HG02870 (cell line): ENCODE results near the gene IDH1.
"Not testable (repeated sequence)": the region's sequence is repeated elsewhere in the genome, so short reads cannot be mapped to it uniquely, and the experiment has no call there.

Source experiments
- ATAC-seq: cut with Tn5 transposase; IDR thresholded peaks from one replicate; pipeline ENCODE4 v1.9.1; 2021; ENCODE audit warnings: mild to moderate bottlenecking, moderate library complexity; ENCODE audit not compliant: unreplicated experiment

IDH1 gene

GRCh38 chr2:208254871-208255556 lies at the start of gene IDH1:
Gene IDH1, minus strand, starts transcription at chr2:208255071. Its CDS starts 3,520 bp downstream, at chr2:208251551.
- peak; percentile 69 for ATAC-seq

GRCh38 chr2:208304157-208304556 lies 49.3 kb upstream of the IDH1 start:
- ATAC-seq: no peak

GRCh38 chr2:208300847-208301618 lies 46.2 kb upstream of the IDH1 start:
- no peak for ATAC-seq

GRCh38 chr2:208297961-208298360 lies 43.1 kb upstream of the IDH1 start:
- no peak for ATAC-seq

DNA sequence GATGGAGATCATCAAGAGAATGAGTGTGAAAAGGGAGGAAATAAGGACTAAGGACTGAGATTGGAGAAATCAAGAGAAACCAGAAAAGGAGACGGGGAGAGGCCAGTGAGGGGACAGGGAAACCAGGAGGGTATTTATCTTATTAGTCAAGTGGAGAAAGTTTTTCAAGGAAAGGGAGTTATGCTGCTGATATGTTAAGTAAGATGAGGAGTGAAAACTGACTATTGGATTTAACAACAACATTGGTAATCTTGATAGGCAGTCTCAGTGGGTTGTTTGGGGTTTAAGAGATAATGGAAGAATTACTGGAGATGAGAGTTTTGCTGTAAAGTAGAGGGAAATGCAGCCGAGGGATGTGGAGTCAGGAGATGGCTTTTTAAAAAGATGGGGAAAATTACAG lies 41.7 kb upstream of the IDH1 start:
- ATAC-seq: no peak

DNA sequence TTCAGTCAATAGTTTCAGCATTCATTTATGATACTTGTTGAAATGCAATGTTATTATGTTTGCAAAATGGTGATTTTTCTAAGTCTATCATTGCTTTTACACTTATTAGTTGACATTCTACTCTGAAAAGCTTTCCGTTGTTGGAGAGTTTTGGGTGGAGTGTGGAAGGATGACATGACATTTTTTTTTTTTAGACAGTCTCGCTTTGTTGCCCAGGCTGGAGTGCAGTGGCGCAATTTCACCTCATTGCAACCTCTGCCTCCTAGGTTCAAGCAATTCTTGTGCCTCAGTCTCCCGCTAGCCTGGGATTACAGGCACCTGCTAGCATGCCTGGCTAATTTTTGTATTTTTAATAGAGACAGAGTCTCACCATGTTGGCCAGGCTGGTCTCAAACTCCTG lies 41.0 kb upstream of the IDH1 start:
- ATAC-seq: no peak

- ATAC-seq: peak; percentile 70
Measured at GRCh38 chr2:208294482-208295024, 39.7 kb upstream of the IDH1 start.

DNA sequence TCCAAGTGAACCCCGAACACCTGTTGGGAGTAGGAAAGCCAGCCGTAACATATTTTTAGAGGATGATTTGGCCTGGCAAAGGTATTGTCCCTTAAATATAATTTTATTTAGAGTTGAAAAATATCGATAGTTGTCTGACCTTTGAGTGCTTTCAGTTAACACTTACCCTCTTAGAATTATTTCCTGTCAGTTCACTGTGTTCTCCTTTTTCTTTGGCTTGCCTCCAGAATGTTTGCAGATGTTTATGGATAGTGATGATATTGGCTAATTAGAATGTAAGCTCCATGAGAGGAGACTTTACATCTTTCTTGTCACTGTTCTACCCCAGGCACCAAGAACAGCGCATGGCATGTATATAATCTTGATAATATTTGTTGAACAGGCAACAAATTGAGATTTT lies 31.0 kb upstream of the IDH1 start:
- no peak for ATAC-seq

GRCh38 chr2:208280933-208281332 lies 26.1 kb upstream of the IDH1 start:
- ATAC-seq: peak; percentile 78

- ATAC-seq: peak; percentile 32
Measured at GRCh38 chr2:208280234-208280633, 25.4 kb upstream of the IDH1 start.

DNA sequence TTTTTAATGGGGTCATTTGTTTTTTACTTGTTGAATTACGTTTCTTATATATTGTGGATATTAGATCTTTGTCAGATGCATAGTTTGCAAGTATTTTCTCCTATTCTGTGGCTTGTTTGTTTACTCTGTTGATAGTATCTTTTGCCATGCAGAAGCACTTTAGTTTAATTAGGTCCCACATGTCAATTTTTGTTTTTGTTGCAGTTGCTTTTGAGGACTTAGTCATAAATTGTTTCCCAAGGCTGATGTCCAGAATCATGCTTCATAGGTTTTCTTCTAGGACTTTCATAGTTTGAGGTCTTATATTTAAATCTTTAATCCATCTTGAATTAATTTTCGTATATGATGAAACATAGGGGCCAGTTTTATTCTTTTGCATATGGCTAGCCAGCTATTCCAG lies 24.4 kb upstream of the IDH1 start:
- no peak for ATAC-seq

GRCh38 chr2:208278549-208278948 lies 23.7 kb upstream of the IDH1 start:
- no peak for ATAC-seq

DNA sequence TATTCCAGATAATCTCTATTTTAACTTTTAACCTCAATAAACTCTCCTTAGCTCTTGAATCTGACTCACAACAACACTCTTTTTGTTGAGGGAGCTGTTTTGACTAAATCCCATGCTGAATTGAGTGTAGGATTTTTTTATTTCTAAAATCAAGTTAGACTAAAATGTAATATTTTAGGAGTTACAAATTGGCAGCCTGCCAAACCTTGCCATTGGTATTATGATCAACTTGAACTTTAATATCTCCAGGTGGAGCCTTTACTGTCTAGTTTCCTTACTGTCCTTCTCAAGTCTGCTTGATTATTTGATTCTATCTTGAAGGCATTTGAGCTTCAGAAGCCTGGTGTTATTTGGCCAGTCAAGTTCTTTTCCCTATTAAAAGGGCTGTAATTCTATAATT lies 19.9 kb upstream of the IDH1 start:
- ATAC-seq: no peak

- ATAC-seq: no peak
Measured at GRCh38 chr2:208269091-208269490, 14.2 kb upstream of the IDH1 start.

- no peak for ATAC-seq
Measured at GRCh38 chr2:208268156-208268952, 13.5 kb upstream of the IDH1 start.

GRCh38 chr2:208267526-208267925 lies 12.7 kb upstream of the IDH1 start:
- ATAC-seq: not testable (repeated sequence)

DNA sequence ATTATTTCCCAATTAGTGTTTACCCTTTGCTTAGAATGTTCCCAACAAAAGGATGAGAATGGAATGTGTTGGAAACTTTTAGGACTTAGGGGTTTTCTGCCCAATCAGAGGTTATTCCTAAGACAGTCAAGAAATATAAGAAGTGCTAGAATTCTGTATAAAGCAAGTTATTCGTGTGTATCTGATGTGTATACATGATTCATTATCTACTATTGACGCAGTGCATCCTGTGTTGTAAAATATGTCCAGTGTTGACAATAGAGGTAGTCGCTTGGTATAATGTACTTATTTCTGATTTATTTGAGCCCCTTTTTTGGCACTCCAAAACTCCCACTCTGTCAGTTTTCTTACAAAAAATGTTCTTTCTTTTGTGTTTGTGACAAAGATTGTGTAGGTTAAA lies 12.1 kb upstream of the IDH1 start:
- ATAC-seq: no peak

DNA sequence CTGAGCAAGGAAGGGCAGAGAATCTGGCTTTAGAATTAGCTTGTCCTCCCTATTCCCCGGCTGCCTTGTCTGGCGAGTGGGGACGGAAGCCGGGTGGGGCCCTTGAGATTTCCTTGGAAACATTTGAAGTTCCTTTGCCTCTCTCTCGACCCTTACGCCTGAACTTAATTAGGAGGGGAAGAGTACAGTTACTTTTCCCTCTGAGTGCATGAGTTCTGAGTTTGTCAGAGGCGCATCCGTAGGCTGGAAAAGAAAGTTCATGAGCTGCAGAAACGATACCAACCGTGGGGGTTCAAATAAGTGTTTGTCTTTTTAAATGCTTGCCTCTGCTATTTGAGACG lies 11.7 kb upstream of the IDH1 start:
- peak; percentile 5 for ATAC-seq

DNA sequence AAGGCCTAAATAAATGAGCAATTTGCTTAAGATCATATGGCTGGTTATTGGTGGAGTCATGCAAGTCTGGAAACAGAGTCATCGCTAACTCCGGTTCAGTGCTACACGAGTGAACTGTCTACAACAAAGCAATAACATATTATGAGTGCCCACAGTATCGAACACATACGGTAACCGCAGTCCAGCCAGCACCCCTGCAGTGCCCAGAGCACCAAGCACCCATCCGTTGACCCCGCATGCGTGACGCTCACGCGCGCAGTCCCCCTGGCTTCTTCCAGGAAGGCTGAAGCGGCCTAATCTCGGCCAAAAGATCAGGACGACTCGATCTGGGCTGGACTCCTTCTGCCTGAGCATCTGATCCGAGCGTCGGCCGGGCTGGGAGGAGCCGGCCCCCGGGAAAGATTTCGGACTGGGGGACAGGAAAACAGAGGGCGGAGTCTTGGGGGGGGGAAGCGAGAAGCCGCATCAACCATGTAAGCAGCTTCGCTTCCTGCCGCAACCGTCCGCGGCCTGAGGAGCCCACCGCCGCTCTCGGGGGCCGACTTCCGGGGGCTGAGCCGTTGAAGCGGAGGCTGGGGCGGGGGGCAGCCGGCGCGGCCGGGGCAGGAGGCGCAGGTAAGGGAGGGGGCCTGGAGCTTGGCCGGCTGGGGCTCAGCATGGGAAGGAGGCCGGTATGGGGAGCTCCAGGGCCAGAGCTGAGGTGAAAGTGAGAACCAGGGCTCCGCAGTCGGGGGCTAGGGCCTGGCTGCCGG lies 11.1 kb upstream of the IDH1 start, which contains the start of gene PIKFYVE:
PIKFYVE (plus strand) TSS at position 455 of the 752 bp plus-strand sequence. CDS start 5,265 bp downstream, outside the sequence.
- peak; percentile 72 for ATAC-seq

- peak; percentile 52 for ATAC-seq
Measured at GRCh38 chr2:208265371-208265800, 10.5 kb upstream of the IDH1 start.
